Neural cell (in vitro differentiated cells): Measurements from ENCODE around the gene GUCA1C. TPM values are rescaled to one million over a fixed set of nuclear protein-coding genes. Genes with fewer than 3 reads are reported as not detected.

Source experiments
- H2AFZ ChIP-seq: fragments of 200-600, 300-800 bp; sonication (generic), shearing (Covaris generic); 2 replicates; pipeline ENCODE4 v1.6.0; 2014; ENCODE audit warnings: low read depth, mild to moderate bottlenecking, antibody characterized with exemption, low read length, moderate library complexity
- H3F3A ChIP-seq: fragments of 200-600 bp; shearing (Covaris generic); 2 replicates; pipeline ENCODE4 v1.6.1; 2016; ENCODE audit warnings: mild to moderate bottlenecking, moderate library complexity, mixed read lengths, antibody characterized with exemption, low read length; ENCODE audit not compliant: insufficient read depth, poor library complexity, severe bottlenecking
- H3K27ac ChIP-seq: fragments of 200-600, 300-800 bp; sonication (generic), shearing (Covaris generic); 2 replicates; pipeline ENCODE4 v1.5.1; 2014; ENCODE audit warnings: mild to moderate bottlenecking, low read length, moderate library complexity
- H3K27me3 ChIP-seq: fragments of 300-800, 200-600 bp; sonication (generic), shearing (Covaris generic); 2 replicates; pipeline ENCODE4 v1.6.0; 2014; ENCODE audit warnings: mild to moderate bottlenecking, low read depth, low read length, moderate library complexity; ENCODE audit not compliant: insufficient read depth
- H3K36me3 ChIP-seq: fragments of 300-800, 200-600 bp; sonication (generic), shearing (Covaris generic); 2 replicates; pipeline ENCODE4 v1.5.1; 2014; ENCODE audit warnings: mild to moderate bottlenecking, antibody characterized with exemption, low read length, moderate library complexity; ENCODE audit not compliant: insufficient read depth
- H3K4me2 ChIP-seq: fragments of 300-800, 200-600 bp; sonication (generic), shearing (Covaris generic); 2 replicates; pipeline ENCODE4 v1.6.0; 2014; ENCODE audit warnings: mild to moderate bottlenecking, low read length
- H3K4me3 ChIP-seq: fragments of 300-800, 200-600 bp; sonication (generic), shearing (Covaris generic); 2 replicates; pipeline ENCODE4 v1.5.1; 2014; ENCODE audit warnings: mild to moderate bottlenecking, low read length, moderate library complexity
- H3K79me2 ChIP-seq: fragments of 200-600 bp; shearing (Covaris generic); replicated peaks from 2 replicates; pipeline ENCODE4 v1.6.0; 2014; ENCODE audit warnings: mild to moderate bottlenecking, low read length, moderate library complexity; ENCODE audit not compliant: insufficient read depth
- H3K9ac ChIP-seq: fragments of 300-800, 200-600 bp; sonication (generic), shearing (Covaris generic); 2 replicates; pipeline ENCODE4 v1.6.1; 2016; ENCODE audit warnings: mild to moderate bottlenecking, low read length, mixed read lengths
- H3K9me2 ChIP-seq: fragments of 200-600 bp; shearing (Covaris generic); 2 replicates; pipeline ENCODE4 v1.6.1; 2016; ENCODE audit warnings: mild to moderate bottlenecking, low read length, mixed read lengths; ENCODE audit not compliant: insufficient read depth
- H3K9me3 ChIP-seq: fragments of 200-600, 300-800 bp; sonication (generic), shearing (Covaris generic); 2 replicates; pipeline ENCODE4 v1.6.1; 2016; ENCODE audit warnings: mild to moderate bottlenecking, mixed run types, low read length, moderate library complexity, mixed read lengths
- H4K20me1 ChIP-seq: fragments of 200-600 bp; shearing (Covaris generic); 2 replicates; pipeline ENCODE4 v1.6.1; 2016; ENCODE audit warnings: mild to moderate bottlenecking, mixed run types; ENCODE audit not compliant: insufficient read depth
- EP300 ChIP-seq: fragments of 450-650 bp; conservative IDR thresholded peaks from 2 replicates; pipeline ENCODE4 v1.6.1; 2014; ENCODE audit warnings: antibody characterized with exemption, mild to moderate bottlenecking, moderate library complexity; ENCODE audit not compliant: poor library complexity, severe bottlenecking
- EZH2 ChIP-seq: fragments of 200-600, 300-800 bp; shearing (Covaris generic), sonication (generic); IDR thresholded peaks from 2 replicates; pipeline ENCODE4 v1.6.1; 2014; ENCODE audit warnings: antibody characterized with exemption, low read length, borderline replicate concordance, mild to moderate bottlenecking; ENCODE audit not compliant: insufficient read depth, poor library complexity, severe bottlenecking
- MXI1 ChIP-seq: fragments of 450-650 bp; conservative IDR thresholded peaks from 2 replicates; pipeline ENCODE4 v1.6.1; 2014; ENCODE audit warnings: antibody characterized with exemption, mild to moderate bottlenecking; ENCODE audit not compliant: poor library complexity, severe bottlenecking
- POLR2AphosphoS5 ChIP-seq: IDR thresholded peaks from 2 replicates; pipeline ENCODE4 v1.6.1; 2012
- RAD21 ChIP-seq: fragments of 450-650 bp; conservative IDR thresholded peaks from 2 replicates; pipeline ENCODE4 v1.6.1; 2014; ENCODE audit warnings: antibody characterized with exemption, mild to moderate bottlenecking, moderate library complexity
- REST ChIP-seq: IDR thresholded peaks from 2 replicates; pipeline ENCODE4 v1.6.1; 2012; ENCODE audit warnings: borderline replicate concordance
- SMC3 ChIP-seq: fragments of 450-650 bp; conservative IDR thresholded peaks from 2 replicates; pipeline ENCODE4 v1.6.1; 2014; ENCODE audit warnings: antibody characterized with exemption, mild to moderate bottlenecking, moderate library complexity; ENCODE audit not compliant: poor library complexity
- TAF1 ChIP-seq: IDR thresholded peaks from 2 replicates; pipeline ENCODE4 v1.6.1; 2012; ENCODE audit warnings: low read depth
- polyA plus RNA-seq: library from polyadenylated mRNA; depleted of rRNA; stranded (reverse); fragments of >200 nt; gene quantifications from 2 replicates; pipeline ENCODE4 v1.2.3, GENCODE V29; 2014
- TF ChIP-seq, protein P1 (sequence below): fragments of 450-650 bp; IDR thresholded peaks from 2 replicates; pipeline ENCODE4 v1.5.1; 2014; ENCODE audit warnings: antibody characterized with exemption, mild to moderate bottlenecking, moderate library complexity; ENCODE audit not compliant: poor library complexity, severe bottlenecking

GUCA1C gene
- polyA plus RNA-seq, 1 donor from 2014 or later, result not detected

GRCh38 chr3:108897883-108898282 is 55.8 kb downstream of the GUCA1C start:
- TF ChIP-seq POLR2AphosphoS5 (no peak), RAD21 (no peak)

GRCh38 chr3:108894981-108895380 is 58.7 kb downstream of the GUCA1C start:
- H3K27me3 ChIP-seq, result no peaks in the 10 kb centered on the region
- no peaks in the 10 kb centered on the region for H3K9me2 ChIP-seq
- no peaks in the 10 kb centered on the region for H4K20me1 ChIP-seq
- H3K36me3 ChIP-seq, result no peaks in the 10 kb centered on the region
- TF ChIP-seq SMC3 (no peak), TAF1 (no peak), EP300 (no peak), RAD21 (no peak), REST (no peak), EZH2 (no peak), MXI1 (no peak), POLR2AphosphoS5 (no peak)
- TF ChIP-seq, protein P1, sequence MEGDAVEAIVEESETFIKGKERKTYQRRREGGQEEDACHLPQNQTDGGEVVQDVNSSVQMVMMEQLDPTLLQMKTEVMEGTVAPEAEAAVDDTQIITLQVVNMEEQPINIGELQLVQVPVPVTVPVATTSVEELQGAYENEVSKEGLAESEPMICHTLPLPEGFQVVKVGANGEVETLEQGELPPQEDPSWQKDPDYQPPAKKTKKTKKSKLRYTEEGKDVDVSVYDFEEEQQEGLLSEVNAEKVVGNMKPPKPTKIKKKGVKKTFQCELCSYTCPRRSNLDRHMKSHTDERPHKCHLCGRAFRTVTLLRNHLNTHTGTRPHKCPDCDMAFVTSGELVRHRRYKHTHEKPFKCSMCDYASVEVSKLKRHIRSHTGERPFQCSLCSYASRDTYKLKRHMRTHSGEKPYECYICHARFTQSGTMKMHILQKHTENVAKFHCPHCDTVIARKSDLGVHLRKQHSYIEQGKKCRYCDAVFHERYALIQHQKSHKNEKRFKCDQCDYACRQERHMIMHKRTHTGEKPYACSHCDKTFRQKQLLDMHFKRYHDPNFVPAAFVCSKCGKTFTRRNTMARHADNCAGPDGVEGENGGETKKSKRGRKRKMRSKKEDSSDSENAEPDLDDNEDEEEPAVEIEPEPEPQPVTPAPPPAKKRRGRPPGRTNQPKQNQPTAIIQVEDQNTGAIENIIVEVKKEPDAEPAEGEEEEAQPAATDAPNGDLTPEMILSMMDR, result no peak
- no peak overlapping the region for H3K9ac ChIP-seq
- H3K79me2 ChIP-seq, result no peaks in the 10 kb centered on the region
- H3K9me3 ChIP-seq, result no peaks in the 10 kb centered on the region
- no peak overlapping the region for H2AFZ ChIP-seq
- no peak overlapping the region for H3K4me2 ChIP-seq
- H3F3A ChIP-seq, result no peaks in the 10 kb centered on the region
- H3K4me3 ChIP-seq, result no peak overlapping the region
- H3K27ac ChIP-seq, result no peak overlapping the region

More at GRCh38 chr3:108897883-108898282, 55.8 kb downstream of the GUCA1C start:
- no peak overlapping the region for H2AFZ ChIP-seq
- H3K27ac ChIP-seq, result no peak overlapping the region
- no peak overlapping the region for H3K4me2 ChIP-seq
- no peaks in the 10 kb centered on the region for H3K79me2 ChIP-seq
- H3K9me3 ChIP-seq, result no peaks in the 10 kb centered on the region
- no peaks in the 10 kb centered on the region for H3K9me2 ChIP-seq
- H3K36me3 ChIP-seq, result no peaks in the 10 kb centered on the region
- no peak overlapping the region for H3K9ac ChIP-seq
- no peaks in the 10 kb centered on the region for H3K27me3 ChIP-seq
- no peak overlapping the region for H3K4me3 ChIP-seq
- no peaks in the 10 kb centered on the region for H3F3A ChIP-seq
- no peaks in the 10 kb centered on the region for H4K20me1 ChIP-seq

DNA sequence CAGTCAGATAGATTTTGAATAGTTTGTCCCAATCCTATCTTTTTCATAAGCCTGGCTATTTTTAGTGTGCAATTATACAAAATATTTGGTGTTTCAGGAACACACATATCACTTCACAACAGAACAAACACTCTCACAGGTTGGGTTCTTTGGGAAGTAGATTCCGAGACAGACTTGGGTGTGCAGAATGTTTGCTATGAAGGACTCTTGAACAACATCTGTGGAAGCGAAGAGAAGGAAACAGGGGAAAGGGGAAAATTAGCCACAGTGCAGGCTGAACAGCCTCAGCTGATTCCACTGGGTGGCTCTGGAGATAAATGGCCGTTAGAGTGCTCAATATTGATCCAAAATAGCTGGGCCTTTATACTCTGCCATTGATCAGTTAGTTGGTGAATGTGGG is 61.8 kb downstream of the GUCA1C start:
- no peak overlapping the region for H3K27ac ChIP-seq
- H3K9me2 ChIP-seq, result no peaks in the 10 kb centered on the region
- H3K9ac ChIP-seq, result no peak overlapping the region
- no peaks in the 10 kb centered on the region for H3K36me3 ChIP-seq
- no peak overlapping the region for H2AFZ ChIP-seq
- H3K79me2 ChIP-seq, result no peaks in the 10 kb centered on the region
- H3K4me3 ChIP-seq, result no peak overlapping the region
- TF ChIP-seq, protein P1, result no peak
- TF ChIP-seq TAF1 (no peak), RAD21 (no peak), EZH2 (no peak), POLR2AphosphoS5 (no peak), SMC3 (no peak), MXI1 (no peak), EP300 (no peak), REST (no peak)
- H3K9me3 ChIP-seq, result no peaks in the 10 kb centered on the region
- no peaks in the 10 kb centered on the region for H3F3A ChIP-seq
- no peaks in the 10 kb centered on the region for H3K27me3 ChIP-seq
- H3K4me2 ChIP-seq, result no peak overlapping the region
- H4K20me1 ChIP-seq, result no peaks in the 10 kb centered on the region
